Heart left ventricle (tissue), 16 donors: ENCODE data around the gene FAM83G. TPM values are rescaled to one million over a fixed set of nuclear protein-coding genes. Genes with fewer than 3 reads are reported as not detected.

Experiments
- ATAC-seq, 4 donors: fragments of 200-7000 bp; cut with Tn5 transposase; one replicate each; pipeline ENCODE4 v1.9.1; 2020 to 2022; ENCODE audit warnings: moderate library complexity in 4 of 4, mild to moderate bottlenecking in 3 of 4, moderate number of reproducible peaks in 1 of 4
- DNase-seq, 5 donors: peaks; one replicate each; pipeline ENCODE4 v3.0.0-alpha.2; 2020
- H3K27ac ChIP-seq, 12 donors: fragments of 200-600 bp; sonication (generic) in 4 of 12; one replicate each; pipeline versions ENCODE4 v1.5.0 to v1.8.0; 2016 to 2022; ENCODE audit warnings: mild to moderate bottlenecking in 2 of 12
- H3K27me3 ChIP-seq, 9 donors: fragments of 200-600 bp; sonication (generic) in 2 of 9; one replicate each; pipeline versions ENCODE4 v1.5.1 to v1.8.0; 2016 to 2022; ENCODE audit warnings: mild to moderate bottlenecking in 3 of 9
- H3K36me3 ChIP-seq, 9 donors: fragments of 200-600 bp; sonication (generic) in 2 of 9; one replicate each; pipeline versions ENCODE4 v1.5.0 to v1.8.0; 2018 to 2022; ENCODE audit warnings: mild to moderate bottlenecking in 2 of 9
- H3K4me1 ChIP-seq, 12 donors: fragments of 200-600 bp; sonication (generic) in 4 of 12; one replicate each; pipeline versions ENCODE4 v1.5.0 to v1.8.0; 2016 to 2022; ENCODE audit warnings: mild to moderate bottlenecking in 3 of 12
- H3K4me3 ChIP-seq, 12 donors: fragments of 200-600 bp; sonication (generic) in 4 of 12; one replicate each; pipeline versions ENCODE4 v1.5.0 to v1.8.0; 2017 to 2022; ENCODE audit warnings: mild to moderate bottlenecking in 9 of 12, moderate library complexity in 4 of 12
- H3K9me3 ChIP-seq, 12 donors: fragments of 200-600 bp; sonication (generic) in 4 of 12; one replicate each; pipeline versions ENCODE4 v1.5.0 to v1.8.0; 2016 to 2022; ENCODE audit warnings: mild to moderate bottlenecking in 1 of 12
- CTCF ChIP-seq, 12 donors: fragments of 200-600 bp; sonication (generic) in 4 of 12; IDR thresholded peaks; one replicate each; pipeline versions ENCODE4 v1.5.0 to v1.8.0; 2018 to 2022; ENCODE audit warnings: antibody characterized with exemption in 12 of 12, mild to moderate bottlenecking in 5 of 12
- POLR2A ChIP-seq, 2 donors: fragments of 450-650 bp; IDR thresholded peaks; one replicate each; pipeline ENCODE4 v1.6.1; 2017; ENCODE audit warnings: antibody characterized with exemption in 2 of 2, mild to moderate bottlenecking in 2 of 2, moderate library complexity in 2 of 2
- WGBS, 4 donors: extraction: QIAGEN DNeasy Blood & Tissue Kit in 2 of 4; methylation state at CpG; one replicate each; pipeline versions ENCODE4 v1.1.5 to v1.1.7; 2013 to 2018; 5-methylcytosine and 5-hydroxymethylcytosine counted together
- intact Hi-C, 10 donors: fragments of 100-400 bp; cut with DNase I; formaldehyde crosslinking; loops; one replicate each; pipeline versions ENCODE4 v1.11.1 to v1.14.2; 2022
- polyA plus RNA-seq, 2 donors: library from polyadenylated mRNA; stranded (reverse); fragments of 200-250 nt; gene quantifications; one replicate each; pipeline ENCODE4 v1.2.3, GENCODE V29; 2013
- total RNA-seq, 9 donors: library from RNA; depleted of rRNA in 2 of 9; stranded (reverse); fragments of >200 nt in 2 of 9; fragmentation: NEBNext Ultra II Directional in 3 of 9; extraction: Animal tissue kit (Norgen Biotek cat#: 25700) in 3 of 9; gene quantifications; one replicate each; pipeline versions ENCODE4 v1.1.0 to v1.2.4, GENCODE V29; 2016 to 2023
- donor health status: ischemic (EF 13 %, LVEDD 7.1; RV severe dilation, severe dysfunction).
- donor health status: healthy with polysubstance abuse.
- donor health status: DM: no; HTN: yes; CAD: no.
- donor health status: DM: no; HTN: no; CAD: no.
- donor health status: ischemic (EF 25% LVEDD 6.9; RV normal size, moderate dysfunction).
- donor health status: ischemic (EF 25% LVEDD 5.7; RV mildly dilated, moderate dysfunction).
- donor health status: healthy.
- donor health status: DM: yes; HTN: yes; CAD: no.
- donor health status: ischemic (EF 35%, LVEDD 5.7; RV mildly dilated, moderate dysfunction).
- donor health status: nonischemic (EF 11% LVEDD 7.7; RV severe dilation, severe dysfunction).
- donor health status: DM: yes; HTN: yes; CAD: no.
- donor health status: PGD.
- donor health status: ischemic (EF 29% LVEDD 5.4; RV normal size, mild dysfunction).
- donor health status: nonischemic (EF 23%, LVEDD 6.1; RV moderate dilation, normal function).

Gene FAM83G
- total and polyA plus RNA-seq, 11 donors, result 1.2 to 12.8 (median 1.8) TPM

- WGBS, 4 donors, result 89 to 96% (median 89%) methylated on average over 6 of the region's 6 CpGs; no CpG with 5 or more reads in 1 of the 4 donors
- H3K36me3 ChIP-seq, result no peaks in the 10 kb centered on the region
- no peak for TF ChIP-seq CTCF (IDR thresholded peaks at IDR 0.05)
- TF ChIP-seq POLR2A (IDR thresholded peaks at IDR 0.05), result no peak
- peaks cover 0 to 15% (median 4%) of the 10 kb centered on the region in 12 donors for H3K9me3 ChIP-seq
- peaks cover 0 to 20% (median 3%) of the 10 kb centered on the region in 12 donors for H3K4me1 ChIP-seq
- ATAC-seq, result no peak
- no peak overlapping the region for H3K4me3 ChIP-seq
- no peak for DNase-seq
- H3K27ac ChIP-seq, result no peak overlapping the region
- intact Hi-C loops, result loop anchor here in 2 of 10 donors (5.0 to 10.0 kb wide), 2 partner anchors 45 to 48 kb away; partner anchors contain the start of gene SLC5A10 (in 2 of the 2)
- H3K27me3 ChIP-seq, result no peaks in the 10 kb centered on the region
Observed at GRCh38 chr17:18999911-19000310, 4.7 kb downstream of the FAM83G start.

DNA sequence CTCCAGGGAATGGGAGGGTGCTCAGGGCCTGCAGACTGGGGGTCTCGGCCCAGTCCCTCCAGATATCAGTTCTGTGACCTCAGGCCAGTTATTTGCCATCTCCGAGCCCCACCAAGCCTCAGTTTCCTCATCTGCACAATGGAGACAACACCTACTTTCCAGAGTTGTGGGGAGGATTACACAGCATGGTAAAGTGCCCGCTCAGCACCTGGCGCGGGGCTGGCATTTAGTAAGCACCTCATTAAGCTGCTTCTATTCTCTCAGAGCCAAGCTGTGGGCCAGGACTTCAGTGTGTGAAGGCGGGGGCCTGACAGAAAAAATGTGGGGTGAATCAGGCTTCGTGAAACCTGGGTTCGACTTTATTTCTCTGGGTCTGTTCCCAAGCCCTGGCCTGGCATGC lies 5.2 kb downstream of the FAM83G start:
- no peak for TF ChIP-seq CTCF (IDR thresholded peaks at IDR 0.05)
- TF ChIP-seq POLR2A (IDR thresholded peaks at IDR 0.05), result no peak
- Histone ChIP-seq H3K4me1 (peaks cover 0 to 17% (median 3%) of the 10 kb centered on the region in 12 donors), H3K4me3 (no peak overlapping the region), H3K36me3 (no peaks in the 10 kb centered on the region), H3K27ac (no peak overlapping the region), H3K27me3 (no peaks in the 10 kb centered on the region), H3K9me3 (peaks cover 0 to 18% (median 4%) of the 10 kb centered on the region in 12 donors)
- ATAC-seq, result no peak
- DNase-seq, result no peak
- 93 to 98% (median 96%) methylated on average over 8 of the region's 8 CpGs for WGBS, 4 donors
- intact Hi-C loops, result no loop called here

- TF ChIP-seq CTCF (IDR thresholded peaks at IDR 0.05) (no peak), POLR2A (IDR thresholded peaks at IDR 0.05) (no peak)
- intact Hi-C loops, result no loop called here
- Histone ChIP-seq H3K9me3 (peaks cover 0 to 18% (median 4%) of the 10 kb centered on the region in 12 donors), H3K36me3 (no peaks in the 10 kb centered on the region), H3K27me3 (no peaks in the 10 kb centered on the region), H3K4me3 (no peak overlapping the region), H3K27ac (no peak overlapping the region), H3K4me1 (peaks cover 0 to 4% (median 0%) of the 10 kb centered on the region in 12 donors)
- no peak for DNase-seq
- no peak for ATAC-seq
- WGBS, 4 donors, result 61 to 74% (median 65%) methylated on average over 6 of the region's 6 CpGs
Observed at GRCh38 chr17:18997650-18998196, 6.8 kb downstream of the FAM83G start.

GRCh38 chr17:18996458-18996857 lies 8.1 kb downstream of the FAM83G start:
- Histone ChIP-seq H3K9me3 (peaks cover 0 to 18% (median 4%) of the 10 kb centered on the region in 12 donors), H3K27ac (no peak overlapping the region), H3K4me3 (no peak overlapping the region), H3K4me1 (peaks cover 0 to 9% (median 0%) of the 10 kb centered on the region in 12 donors), H3K36me3 (no peaks in the 10 kb centered on the region), H3K27me3 (no peaks in the 10 kb centered on the region)
- WGBS, 4 donors, result 91 to 100% (median 95%) methylated on average over 2 of the region's 2 CpGs
- DNase-seq (no peak), ATAC-seq (no peak)
- TF ChIP-seq POLR2A (IDR thresholded peaks at IDR 0.05) (no peak), CTCF (IDR thresholded peaks at IDR 0.05) (no peak)
- intact Hi-C loops, result no loop called here
